Adrenal gland (tissue), 5 donors: ENCODE measurements around the gene AQP12B.
"Not testable (repeated sequence)": the region's sequence is repeated elsewhere in the genome, so short reads cannot be mapped to it uniquely, and the experiment has no call there.

Experiments
- CTCF ChIP-seq, 6 experiments: fragments of 450-650 bp in 4 of 6; fragments of 200-600 bp in 2 of 6; sonication (generic) in 1 of 6; IDR thresholded peaks; 1 replicate in 5 of 6; 2 replicates in 1 of 6; pipeline versions ENCODE4 v1.5.1 to v1.8.0; 2016 to 2021; ENCODE audit warnings: antibody characterized with exemption in 6 of 6, mild to moderate bottlenecking in 2 of 6, moderate library complexity in 1 of 6
- POLR2A ChIP-seq, 2 donors: fragments of 450-650 bp; IDR thresholded peaks; one replicate each; pipeline ENCODE4 v1.6.1; 2017; ENCODE audit warnings: antibody characterized with exemption in 2 of 2, mild to moderate bottlenecking in 2 of 2, moderate library complexity in 1 of 2
- donor health status: DM: no; HTN: no; CAD: no.

GRCh38 chr2:240694304-240694703 lies 11.6 kb upstream of the AQP12B start:
- TF ChIP-seq CTCF, POLR2A (IDR thresholded peaks at IDR 0.05): not testable (repeated sequence)
